MCF 10A (cell line): ENCODE results near the gene RIBC2. TPM values are rescaled to one million over a fixed set of nuclear protein-coding genes. Genes with fewer than 3 reads are reported as not detected.

Experiments
- BruUV-seq: library from RNA; stranded (reverse); fragments of 400-500 nt; replicated peaks from 2 replicates; lab custom pipeline; 2021; lab: Mats Ljungman, UMichigan
- CTCF ChIA-PET: fragments of 300-600 bp; sonication (Branson Sonifier 250); formaldehyde crosslinking; extraction: SDS; loops from one replicate; lab custom pipeline; 2021; ENCODE audit warnings: antibody characterized with exemption, inconsistent platforms; lab: Yijun Ruan, JAX
- POLR2A ChIA-PET: fragments of 300-600, 350-650 bp; sonication (Branson Sonifier 250); formaldehyde crosslinking; extraction: SDS; loops from one replicate; lab custom pipeline; 2020; ENCODE audit warnings: antibody characterized with exemption, inconsistent platforms; lab: Yijun Ruan, JAX
- DNase-seq: peaks from one replicate; pipeline ENCODE4 v3.0.0-alpha.2; 2018; ENCODE audit not compliant: unreplicated experiment
- H3K27ac Mint-ChIP-seq: one replicate; pipeline ENCODE4 v1.8.0; 2022; ENCODE audit warnings: mild to moderate bottlenecking, low read depth, mixed read lengths; ENCODE audit not compliant: unreplicated experiment
- H3K27me3 Mint-ChIP-seq: one replicate; pipeline ENCODE4 v1.8.0; 2022; ENCODE audit warnings: mixed read lengths; ENCODE audit not compliant: insufficient read depth, unreplicated experiment
- H3K36me3 Mint-ChIP-seq: one replicate; pipeline ENCODE4 v1.8.0; 2022; ENCODE audit warnings: mild to moderate bottlenecking, moderate library complexity, mixed read lengths; ENCODE audit not compliant: insufficient read depth, unreplicated experiment
- H3K4me1 Mint-ChIP-seq: one replicate; pipeline ENCODE4 v1.8.0; 2022; ENCODE audit warnings: mixed read lengths; ENCODE audit not compliant: insufficient read depth, unreplicated experiment
- H3K4me3 Mint-ChIP-seq: one replicate; pipeline ENCODE4 v1.8.0; 2022; ENCODE audit warnings: mild to moderate bottlenecking, moderate library complexity, mixed read lengths; ENCODE audit not compliant: unreplicated experiment
- H3K9me3 Mint-ChIP-seq: one replicate; pipeline ENCODE4 v1.8.0; 2022; ENCODE audit warnings: mixed read lengths; ENCODE audit not compliant: unreplicated experiment
- CTCF ChIP-seq: fragments of 200-600 bp; IDR thresholded peaks from one replicate; pipeline ENCODE4 v1.8.0; 2022; ENCODE audit warnings: antibody characterized with exemption, mild to moderate bottlenecking; ENCODE audit not compliant: unreplicated experiment
- intact Hi-C: fragments of 100-400 bp; cut with micrococcal nuclease; formaldehyde crosslinking; loops from 2 replicates; pipeline ENCODE4 v1.14.1; 2022
- total RNA-seq: library from RNA; stranded (reverse); gene quantifications from 2 replicates; pipeline ENCODE4 v1.2.3, GENCODE V29; 2022

Gene RIBC2
- total RNA-seq, 1 experiment from 2014 or later: 0.26 TPM

DNA sequence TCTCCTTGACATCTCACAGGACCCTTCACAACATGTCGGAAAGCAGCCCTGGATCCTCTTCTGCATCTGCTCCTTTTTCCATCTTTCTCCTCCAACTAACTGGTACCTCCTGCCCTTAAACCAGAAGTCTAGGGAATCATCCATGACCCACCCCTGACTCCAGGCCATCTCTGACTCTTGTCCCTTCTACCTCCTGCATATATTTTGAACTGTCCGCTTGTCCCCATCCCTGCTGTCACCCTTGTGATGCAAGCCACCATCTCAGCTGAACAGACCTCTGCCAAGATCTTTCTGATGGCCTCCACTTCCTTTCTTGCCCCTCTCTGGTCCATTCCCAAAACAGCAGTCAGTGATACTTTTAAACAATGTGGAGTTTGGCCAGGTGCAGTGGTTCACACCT is 7.0 kb downstream of the RIBC2 start:
- no peaks in the 10 kb centered on the region for H3K9me3 Mint-ChIP-seq
- no peak for DNase-seq
- ChIA-PET POLR2A (no interaction called here), CTCF (no interaction called here)
- no TSS peak for BruUV-seq
- intact Hi-C loops: no loop called here
- H3K4me1 Mint-ChIP-seq: no peaks in the 10 kb centered on the region
- H3K27ac Mint-ChIP-seq: no peak overlapping the region
- no peak overlapping the region for H3K4me3 Mint-ChIP-seq
- peaks cover 11% of the 10 kb centered on the region for H3K27me3 Mint-ChIP-seq
- no peaks in the 10 kb centered on the region for H3K36me3 Mint-ChIP-seq
- no peak for TF ChIP-seq CTCF

- Mint-ChIP-seq H3K36me3 (no peaks in the 10 kb centered on the region), H3K9me3 (peaks cover 5% of the 10 kb centered on the region), H3K4me3 (no peak overlapping the region), H3K27me3 (peaks cover 11% of the 10 kb centered on the region), H3K4me1 (no peaks in the 10 kb centered on the region), H3K27ac (no peak overlapping the region)
- no peak for DNase-seq
- POLR2A ChIA-PET: interaction anchor here (0.6 to 0.7 kb wide), 2 partner anchors 96 to 205 kb away, joined by 3 read pairs; no protein-coding TSS in a partner anchor
- TF ChIP-seq CTCF: no peak
- intact Hi-C loops: no loop called here
- CTCF ChIA-PET: no interaction called here
- BruUV-seq: no TSS peak
These were observed 8.0 kb downstream of the RIBC2 start for GRCh38 chr22:45421349-45422055.

DNA sequence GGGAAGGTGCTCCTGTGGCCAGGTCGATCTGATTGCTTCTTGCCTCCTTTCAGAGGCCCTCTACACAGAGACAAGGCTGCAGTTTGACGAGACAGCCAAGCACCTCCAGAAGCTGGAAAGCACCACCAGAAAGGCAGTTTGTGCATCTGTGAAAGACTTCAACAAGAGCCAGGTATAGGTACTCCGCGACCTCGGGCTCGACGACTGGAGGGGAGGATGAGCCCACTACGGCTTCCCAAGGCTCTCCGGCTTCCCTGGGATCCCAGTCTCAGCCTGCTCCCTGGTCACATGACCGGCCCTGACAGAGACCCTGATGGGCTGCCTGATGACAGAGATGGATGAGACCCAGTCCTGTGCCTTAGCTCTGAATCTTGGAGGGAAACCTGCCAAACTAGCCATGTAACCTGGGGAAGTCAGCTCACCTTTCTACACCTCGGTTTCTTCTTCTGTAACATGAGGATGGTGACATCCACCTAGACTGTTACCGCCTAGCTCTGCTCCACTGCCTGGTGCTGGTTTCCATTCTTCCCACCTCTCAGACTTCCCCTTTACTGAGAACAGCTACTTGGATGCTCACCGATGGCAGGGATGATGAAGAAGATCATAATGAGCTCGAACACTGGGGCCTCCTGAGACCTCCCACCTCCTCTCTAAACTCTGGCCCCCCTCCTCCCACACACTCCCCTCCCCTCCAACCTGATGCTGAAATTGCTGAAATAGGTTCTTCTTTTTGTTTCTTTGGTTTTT is 8.9 kb downstream of the RIBC2 start:
- no peaks in the 10 kb centered on the region for H3K36me3 Mint-ChIP-seq
- ChIA-PET POLR2A (interaction anchor here (0.7 kb wide), 1 partner anchor 10 kb away, joined by 3 read pairs; no protein-coding TSS in a partner anchor), CTCF (interaction anchor here (1.3 kb wide), 1 partner anchor 572 kb away, joined by 3 read pairs; no protein-coding TSS in a partner anchor)
- peaks cover 11% of the 10 kb centered on the region for H3K9me3 Mint-ChIP-seq
- intact Hi-C loops: no loop called here
- no peaks in the 10 kb centered on the region for H3K4me1 Mint-ChIP-seq
- BruUV-seq: no TSS peak
- H3K27me3 Mint-ChIP-seq: peaks cover 11% of the 10 kb centered on the region
- H3K4me3 Mint-ChIP-seq: no peak overlapping the region
- H3K27ac Mint-ChIP-seq: no peak overlapping the region
- no peak for TF ChIP-seq CTCF
- no peak for DNase-seq

GRCh38 chr22:45423524-45423923 is 10.0 kb downstream of the RIBC2 start:
- Mint-ChIP-seq H3K27me3 (peaks cover 8% of the 10 kb centered on the region), H3K36me3 (no peaks in the 10 kb centered on the region), H3K4me1 (no peaks in the 10 kb centered on the region), H3K4me3 (no peak overlapping the region), H3K27ac (no peak overlapping the region), H3K9me3 (peaks cover 11% of the 10 kb centered on the region)
- TF ChIP-seq CTCF: no peak
- intact Hi-C loops: no loop called here
- ChIA-PET POLR2A (interaction anchor here (0.7 kb wide), 1 partner anchor 11 kb away, joined by 3 read pairs; no protein-coding TSS in a partner anchor), CTCF (interaction anchor here (0.6 to 1.3 kb wide), 4 partner anchors 13 to 1057 kb away, joined by 3 read pairs; no protein-coding TSS in a partner anchor)
- no peak for DNase-seq
- no TSS peak for BruUV-seq
